ENCODE data around the gene GFOD2.

DNA sequence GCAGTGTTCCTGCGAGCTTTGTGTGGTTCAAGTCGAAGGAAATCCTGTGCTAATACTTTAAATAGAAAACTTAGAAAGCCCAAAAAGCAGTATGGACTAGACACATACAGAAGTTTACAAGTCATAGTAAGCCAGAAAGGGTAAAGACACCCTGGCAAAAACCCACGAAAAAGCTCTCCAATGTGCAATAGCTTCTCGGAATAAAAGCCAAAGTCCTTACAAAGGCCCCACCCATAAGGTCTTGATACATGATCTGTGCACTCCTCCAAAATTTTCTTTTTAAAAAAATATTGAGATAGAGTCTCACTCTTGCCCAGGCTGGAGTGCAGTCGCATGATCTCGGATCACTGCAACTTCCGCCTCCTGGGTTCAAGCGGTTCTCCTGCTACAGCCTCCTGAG, 42.2 kb downstream of the GFOD2 start:
- TF ChIP-seq, protein P1, sequence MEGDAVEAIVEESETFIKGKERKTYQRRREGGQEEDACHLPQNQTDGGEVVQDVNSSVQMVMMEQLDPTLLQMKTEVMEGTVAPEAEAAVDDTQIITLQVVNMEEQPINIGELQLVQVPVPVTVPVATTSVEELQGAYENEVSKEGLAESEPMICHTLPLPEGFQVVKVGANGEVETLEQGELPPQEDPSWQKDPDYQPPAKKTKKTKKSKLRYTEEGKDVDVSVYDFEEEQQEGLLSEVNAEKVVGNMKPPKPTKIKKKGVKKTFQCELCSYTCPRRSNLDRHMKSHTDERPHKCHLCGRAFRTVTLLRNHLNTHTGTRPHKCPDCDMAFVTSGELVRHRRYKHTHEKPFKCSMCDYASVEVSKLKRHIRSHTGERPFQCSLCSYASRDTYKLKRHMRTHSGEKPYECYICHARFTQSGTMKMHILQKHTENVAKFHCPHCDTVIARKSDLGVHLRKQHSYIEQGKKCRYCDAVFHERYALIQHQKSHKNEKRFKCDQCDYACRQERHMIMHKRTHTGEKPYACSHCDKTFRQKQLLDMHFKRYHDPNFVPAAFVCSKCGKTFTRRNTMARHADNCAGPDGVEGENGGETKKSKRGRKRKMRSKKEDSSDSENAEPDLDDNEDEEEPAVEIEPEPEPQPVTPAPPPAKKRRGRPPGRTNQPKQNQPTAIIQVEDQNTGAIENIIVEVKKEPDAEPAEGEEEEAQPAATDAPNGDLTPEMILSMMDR (IDR thresholded peaks at IDR 0.05), result no peak
- no peak for TF ChIP-seq POLR2A (IDR thresholded peaks at IDR 0.05)

Measured in heart left ventricle (tissue), 13 donors.